Measurements from ENCODE around the gene TMEM161B.

TMEM161B gene

GRCh38 chr5:88268385-88269184, at the start of gene TMEM161B:
Gene TMEM161B, minus strand, starts transcription at chr5:88268845. Its CDS starts 122 bp downstream, at chr5:88268723.
- H3K9me3 ChIP-seq (ENCODE audit: control insufficient read depth, insufficient read depth, low read length) = peaks cover 4% of the 10 kb centered on the region
- H3K4me1 ChIP-seq (ENCODE audit: control insufficient read depth, insufficient read depth, low read length) = no peaks in the 10 kb centered on the region
- H3K36me3 ChIP-seq (ENCODE audit: control insufficient read depth, insufficient read depth, low read length) = no peaks in the 10 kb centered on the region
- peak within 1 kb of the TSS; percentile 79 for H3K9ac ChIP-seq (ENCODE audit: low read depth, low read length)
- no peaks in the 10 kb centered on the region for H3K27me3 ChIP-seq (ENCODE audit: control insufficient read depth, insufficient read depth, low read length)
- H3K4me3 ChIP-seq (ENCODE audit: low read depth, low read length) = peak within 1 kb of the TSS; percentile 93

DNA sequence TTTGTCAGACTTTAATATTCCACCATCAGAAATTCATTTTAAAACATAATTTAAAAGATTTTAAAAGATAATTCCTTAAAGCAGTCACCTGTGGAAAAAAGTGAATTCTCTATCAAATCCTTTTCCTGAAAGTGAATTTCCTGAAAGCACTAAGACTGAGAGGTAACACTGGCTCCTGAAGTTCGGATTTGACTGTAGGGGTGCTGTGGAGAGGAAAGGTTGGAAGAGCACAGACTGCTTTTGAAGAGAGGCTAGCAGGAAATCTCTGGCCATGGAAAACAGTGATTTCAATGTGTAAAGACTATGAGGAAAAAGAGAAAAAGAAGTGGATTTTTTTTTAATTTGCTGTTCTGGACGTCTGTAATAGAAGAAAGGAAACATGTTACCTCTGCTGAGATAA, 35.7 kb upstream of the TMEM161B start:
- no peak overlapping the region for H3K4me3 ChIP-seq (ENCODE audit: low read depth, low read length)
- no peaks in the 10 kb centered on the region for H3K27me3 ChIP-seq (ENCODE audit: control insufficient read depth, insufficient read depth, low read length)
- H3K36me3 ChIP-seq (ENCODE audit: control insufficient read depth, insufficient read depth, low read length) = no peaks in the 10 kb centered on the region
- H3K9me3 ChIP-seq (ENCODE audit: control insufficient read depth, insufficient read depth, low read length) = no peaks in the 10 kb centered on the region
- peaks cover 6% of the 10 kb centered on the region for H3K4me1 ChIP-seq (ENCODE audit: control insufficient read depth, insufficient read depth, low read length)
- H3K9ac ChIP-seq (ENCODE audit: low read depth, low read length) = no peak overlapping the region

DNA sequence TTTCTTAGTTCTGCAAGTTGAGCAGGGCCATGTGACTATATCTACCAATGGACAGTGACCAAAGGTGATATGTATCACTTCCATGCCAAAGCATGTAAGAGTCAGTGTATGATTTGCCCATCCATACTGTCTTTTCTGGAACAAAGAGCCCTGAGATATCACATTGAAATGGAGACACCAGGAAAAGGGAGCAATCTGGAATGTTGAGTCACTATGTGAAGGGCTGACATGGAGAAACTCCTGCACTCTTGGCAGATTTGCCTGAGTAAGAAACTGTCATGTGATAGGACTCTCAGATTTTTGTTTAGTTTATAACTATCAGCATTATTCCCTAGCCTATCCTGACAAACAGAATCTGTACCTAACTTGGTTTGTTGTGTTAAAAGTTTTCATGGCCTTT, 29.8 kb upstream of the TMEM161B start:
- H3K36me3 ChIP-seq (ENCODE audit: control insufficient read depth, insufficient read depth, low read length) = no peaks in the 10 kb centered on the region
- no peak overlapping the region for H3K4me3 ChIP-seq (ENCODE audit: low read depth, low read length)
- H3K4me1 ChIP-seq (ENCODE audit: control insufficient read depth, insufficient read depth, low read length) = no peaks in the 10 kb centered on the region
- no peaks in the 10 kb centered on the region for H3K27me3 ChIP-seq (ENCODE audit: control insufficient read depth, insufficient read depth, low read length)
- H3K9me3 ChIP-seq (ENCODE audit: control insufficient read depth, insufficient read depth, low read length) = no peaks in the 10 kb centered on the region
- H3K9ac ChIP-seq (ENCODE audit: low read depth, low read length) = no peak overlapping the region

- H3K27me3 ChIP-seq (ENCODE audit: control insufficient read depth, insufficient read depth, low read length) = no peaks in the 10 kb centered on the region
- no peaks in the 10 kb centered on the region for H3K36me3 ChIP-seq (ENCODE audit: control insufficient read depth, insufficient read depth, low read length)
- H3K4me1 ChIP-seq (ENCODE audit: control insufficient read depth, insufficient read depth, low read length) = peaks cover 3% of the 10 kb centered on the region
- H3K9ac ChIP-seq (ENCODE audit: low read depth, low read length) = no peak overlapping the region
- no peak overlapping the region for H3K4me3 ChIP-seq (ENCODE audit: low read depth, low read length)
- no peaks in the 10 kb centered on the region for H3K9me3 ChIP-seq (ENCODE audit: control insufficient read depth, insufficient read depth, low read length)
Observed at GRCh38 chr5:88290801-88291200, 22.2 kb upstream of the TMEM161B start.

GRCh38 chr5:88288528-88289197, 20.0 kb upstream of the TMEM161B start:
- no peak overlapping the region for H3K4me3 ChIP-seq (ENCODE audit: low read depth, low read length)
- no peaks in the 10 kb centered on the region for H3K9me3 ChIP-seq (ENCODE audit: control insufficient read depth, insufficient read depth, low read length)
- no peaks in the 10 kb centered on the region for H3K27me3 ChIP-seq (ENCODE audit: control insufficient read depth, insufficient read depth, low read length)
- no peak overlapping the region for H3K9ac ChIP-seq (ENCODE audit: low read depth, low read length)
- H3K36me3 ChIP-seq (ENCODE audit: control insufficient read depth, insufficient read depth, low read length) = no peaks in the 10 kb centered on the region
- peaks cover 3% of the 10 kb centered on the region for H3K4me1 ChIP-seq (ENCODE audit: control insufficient read depth, insufficient read depth, low read length)

DNA sequence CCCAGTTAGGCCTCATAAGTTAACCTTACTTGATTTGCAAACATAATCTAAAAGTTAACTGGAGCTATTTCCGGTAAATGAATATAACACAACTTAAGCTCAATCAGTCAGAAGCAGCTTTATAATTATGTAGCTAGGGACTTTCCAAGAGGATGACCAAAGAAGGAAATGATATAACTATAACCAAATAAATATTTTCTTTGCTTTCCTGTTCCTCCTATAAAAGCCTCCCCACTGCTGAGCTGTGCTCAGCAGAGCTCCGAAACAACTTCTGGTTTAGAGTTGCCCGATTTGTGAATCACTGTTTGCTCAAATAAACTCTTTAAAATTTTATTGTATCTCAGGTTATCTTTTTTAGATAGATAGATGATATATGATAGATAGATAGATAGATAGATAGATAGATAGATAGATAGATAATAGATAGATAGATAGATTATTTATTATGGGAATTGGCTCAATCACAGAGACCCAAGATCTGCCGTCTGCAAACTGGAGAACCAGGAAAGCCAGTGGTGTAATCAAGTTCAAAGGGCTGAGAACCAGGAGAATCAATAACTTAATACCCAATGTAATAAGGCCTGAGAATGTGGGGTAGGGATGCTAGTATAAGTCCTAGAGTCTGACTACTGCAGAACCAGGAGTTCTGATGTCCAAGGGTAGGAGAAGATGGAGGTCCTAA, 19.3 kb upstream of the TMEM161B start:
- no peaks in the 10 kb centered on the region for H3K27me3 ChIP-seq (ENCODE audit: control insufficient read depth, insufficient read depth, low read length)
- no peak overlapping the region for H3K9ac ChIP-seq (ENCODE audit: low read depth, low read length)

DNA sequence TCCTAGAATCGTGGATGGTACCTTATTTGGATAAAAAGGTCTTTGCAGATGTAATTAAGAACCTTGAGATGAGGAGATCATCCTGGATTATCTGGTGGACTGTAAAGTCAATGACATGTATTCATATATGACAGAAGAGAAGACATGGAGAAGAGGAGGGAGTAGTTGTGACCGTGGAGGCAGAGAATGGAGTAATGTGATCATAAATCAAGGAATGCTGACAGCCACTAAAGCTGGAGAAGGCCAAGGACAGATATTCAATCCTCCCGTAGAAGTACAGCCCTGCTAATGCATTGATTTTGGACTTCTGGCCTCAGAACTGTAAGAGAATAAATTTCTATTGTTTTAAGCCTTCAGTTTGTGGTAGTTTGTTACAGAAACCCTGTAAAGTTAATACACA, 18.7 kb upstream of the TMEM161B start:
- Histone ChIP-seq H3K4me3 (ENCODE audit: low read depth, low read length) (no peak overlapping the region), H3K27me3 (ENCODE audit: control insufficient read depth, insufficient read depth, low read length) (no peaks in the 10 kb centered on the region), H3K9ac (ENCODE audit: low read depth, low read length) (no peak overlapping the region), H3K9me3 (ENCODE audit: control insufficient read depth, insufficient read depth, low read length) (no peaks in the 10 kb centered on the region), H3K36me3 (ENCODE audit: control insufficient read depth, insufficient read depth, low read length) (no peaks in the 10 kb centered on the region), H3K4me1 (ENCODE audit: control insufficient read depth, insufficient read depth, low read length) (peaks cover 3% of the 10 kb centered on the region)

More for the DNA sequence above, 19.3 kb upstream of the TMEM161B start:
- Histone ChIP-seq H3K4me1 (ENCODE audit: control insufficient read depth, insufficient read depth, low read length) (peaks cover 3% of the 10 kb centered on the region), H3K4me3 (ENCODE audit: low read depth, low read length) (no peak overlapping the region), H3K36me3 (ENCODE audit: control insufficient read depth, insufficient read depth, low read length) (no peaks in the 10 kb centered on the region), H3K9me3 (ENCODE audit: control insufficient read depth, insufficient read depth, low read length) (no peaks in the 10 kb centered on the region)

DNA sequence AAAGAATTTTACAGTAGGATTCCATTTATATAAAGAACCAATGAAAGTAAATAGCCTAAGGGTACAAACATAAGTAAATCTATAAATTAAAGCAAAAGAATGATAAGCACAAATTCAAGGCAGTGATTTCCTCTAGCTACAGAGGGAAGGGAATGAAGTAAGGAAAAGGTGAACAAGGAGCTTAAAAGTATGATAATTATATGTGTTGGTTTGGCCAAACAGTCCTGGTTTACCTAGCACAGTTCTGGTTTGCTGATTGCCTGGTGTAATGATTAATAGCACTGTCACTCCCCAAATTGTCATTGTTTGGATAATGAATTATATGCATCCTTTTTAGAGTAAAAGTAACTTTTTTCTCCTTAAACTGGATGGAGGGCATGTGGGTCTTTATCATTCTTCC, 15.0 kb upstream of the TMEM161B start:
- H3K36me3 ChIP-seq (ENCODE audit: control insufficient read depth, insufficient read depth, low read length) = no peaks in the 10 kb centered on the region

DNA sequence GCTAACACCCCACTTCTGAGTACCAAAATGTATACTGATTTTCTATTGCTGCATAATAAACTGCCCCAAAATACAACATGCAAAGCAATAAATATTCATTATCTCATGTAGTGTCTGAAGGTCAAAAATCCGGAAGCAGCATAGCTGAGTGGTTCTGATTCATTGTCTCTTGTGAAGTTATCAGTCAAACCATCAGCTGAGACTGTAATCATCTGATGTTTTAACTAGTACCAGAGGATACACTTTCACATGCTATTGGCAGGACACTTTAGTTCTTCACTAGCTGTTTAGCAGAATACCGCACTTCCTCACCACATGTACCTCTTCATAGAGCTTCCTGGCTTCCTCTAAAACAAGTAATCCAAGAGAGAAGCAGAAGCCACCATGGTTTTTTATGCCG, 12.7 kb upstream of the TMEM161B start:
- Histone ChIP-seq H3K36me3 (ENCODE audit: control insufficient read depth, insufficient read depth, low read length) (no peaks in the 10 kb centered on the region), H3K27me3 (ENCODE audit: control insufficient read depth, insufficient read depth, low read length) (no peaks in the 10 kb centered on the region), H3K9me3 (ENCODE audit: control insufficient read depth, insufficient read depth, low read length) (no peaks in the 10 kb centered on the region), H3K4me1 (ENCODE audit: control insufficient read depth, insufficient read depth, low read length) (no peaks in the 10 kb centered on the region), H3K4me3 (ENCODE audit: low read depth, low read length) (no peak overlapping the region), H3K9ac (ENCODE audit: low read depth, low read length) (no peak overlapping the region)

More for the DNA sequence above, 15.0 kb upstream of the TMEM161B start:
- Histone ChIP-seq H3K4me3 (ENCODE audit: low read depth, low read length) (no peak overlapping the region), H3K9me3 (ENCODE audit: control insufficient read depth, insufficient read depth, low read length) (no peaks in the 10 kb centered on the region), H3K4me1 (ENCODE audit: control insufficient read depth, insufficient read depth, low read length) (peaks cover 3% of the 10 kb centered on the region), H3K9ac (ENCODE audit: low read depth, low read length) (no peak overlapping the region), H3K27me3 (ENCODE audit: control insufficient read depth, insufficient read depth, low read length) (no peaks in the 10 kb centered on the region)

GRCh38 chr5:88279584-88279983, 10.9 kb upstream of the TMEM161B start:
- Histone ChIP-seq H3K36me3 (ENCODE audit: control insufficient read depth, insufficient read depth, low read length) (no peaks in the 10 kb centered on the region), H3K27me3 (ENCODE audit: control insufficient read depth, insufficient read depth, low read length) (no peaks in the 10 kb centered on the region), H3K9ac (ENCODE audit: low read depth, low read length) (no peak overlapping the region), H3K4me3 (ENCODE audit: low read depth, low read length) (no peak overlapping the region), H3K4me1 (ENCODE audit: control insufficient read depth, insufficient read depth, low read length) (no peaks in the 10 kb centered on the region), H3K9me3 (ENCODE audit: control insufficient read depth, insufficient read depth, low read length) (no peaks in the 10 kb centered on the region)

- H3K4me1 ChIP-seq (ENCODE audit: control insufficient read depth, insufficient read depth, low read length) = no peaks in the 10 kb centered on the region
- H3K9me3 ChIP-seq (ENCODE audit: control insufficient read depth, insufficient read depth, low read length) = no peaks in the 10 kb centered on the region
- no peaks in the 10 kb centered on the region for H3K27me3 ChIP-seq (ENCODE audit: control insufficient read depth, insufficient read depth, low read length)
- H3K9ac ChIP-seq (ENCODE audit: low read depth, low read length) = no peak overlapping the region
- H3K36me3 ChIP-seq (ENCODE audit: control insufficient read depth, insufficient read depth, low read length) = no peaks in the 10 kb centered on the region
- H3K4me3 ChIP-seq (ENCODE audit: low read depth, low read length) = no peak overlapping the region
Observed at GRCh38 chr5:88276378-88276777, 7.7 kb upstream of the TMEM161B start.
